ENCODE results near the gene LGALS3BP.

The LGALS3BP gene

DNA sequence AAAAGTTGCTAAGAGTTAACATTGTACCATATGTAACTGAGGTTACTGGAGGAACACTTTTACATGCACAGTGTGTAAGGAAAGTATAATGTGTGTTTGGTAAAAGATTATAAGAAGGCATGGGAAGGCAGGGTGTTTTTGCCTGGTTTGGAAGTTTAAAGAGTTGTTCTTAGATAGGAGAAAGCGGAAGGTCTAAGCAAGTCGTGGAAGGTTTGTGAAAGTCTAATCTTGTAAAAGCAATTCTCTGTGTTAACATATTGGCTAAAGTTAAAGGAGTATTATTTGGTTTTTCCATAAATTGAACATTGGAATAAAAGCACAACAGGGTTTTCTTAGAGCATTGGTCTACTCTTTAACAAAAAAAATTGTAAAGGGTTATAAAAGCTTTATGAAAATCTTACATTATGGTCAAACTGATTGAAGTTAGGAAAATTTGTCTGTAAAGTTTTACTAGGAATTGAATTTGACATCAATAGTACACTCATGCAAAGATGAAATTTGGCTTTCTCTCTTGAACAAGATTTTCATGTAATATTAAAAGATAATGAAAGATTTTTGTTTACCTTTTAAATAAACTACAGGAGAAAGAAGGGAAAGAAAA is 34.5 kb upstream of the LGALS3BP start:
- no peak for DNase-seq

GRCh38 chr17:79012563-79013134 is 32.9 kb upstream of the LGALS3BP start:
- DNase-seq, result no peak

DNA sequence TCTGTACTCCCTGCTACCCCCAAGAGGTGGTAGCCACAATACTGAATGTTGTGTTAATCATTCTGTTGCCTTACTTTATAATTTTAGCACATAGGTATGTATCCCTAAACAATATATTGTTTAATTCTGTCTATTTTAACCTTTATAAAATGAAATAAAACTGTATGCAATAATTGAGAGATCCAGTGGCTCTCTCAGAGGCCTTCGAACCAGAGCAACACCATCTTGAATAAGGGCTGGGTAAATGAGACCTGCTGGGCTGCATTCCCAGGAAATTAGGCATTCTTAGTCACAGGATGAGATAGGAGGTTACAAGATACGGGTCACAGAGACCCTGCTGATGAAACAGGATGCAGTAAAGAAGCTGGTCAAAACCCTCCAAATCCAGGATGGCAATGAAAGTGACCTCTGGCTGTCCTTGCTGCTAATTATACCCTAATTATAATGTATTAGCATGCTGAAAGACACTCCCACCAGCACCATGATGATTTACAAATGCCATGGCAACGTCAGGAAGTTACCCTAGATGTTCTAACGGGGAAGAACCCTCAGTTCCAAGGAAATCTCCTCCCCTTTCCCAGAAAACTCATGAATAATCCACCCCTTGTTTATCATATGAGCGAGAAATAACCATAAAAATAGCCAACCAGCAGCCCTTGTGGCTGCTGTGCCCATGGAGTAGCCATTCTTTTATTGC is 31.9 kb upstream of the LGALS3BP start:
- no peak for DNase-seq

- no peak for DNase-seq
Measured at GRCh38 chr17:79010304-79010646, 30.6 kb upstream of the LGALS3BP start.

GRCh38 chr17:79009397-79010303 is 29.9 kb upstream of the LGALS3BP start, which contains the start of gene CANT1:
TSS of gene CANT1 (minus strand) at chr17:79009764. CDS start at chr17:78997622, 12,142 bp downstream.
- DNase-seq, result peak; percentile 25 to 33

DNA sequence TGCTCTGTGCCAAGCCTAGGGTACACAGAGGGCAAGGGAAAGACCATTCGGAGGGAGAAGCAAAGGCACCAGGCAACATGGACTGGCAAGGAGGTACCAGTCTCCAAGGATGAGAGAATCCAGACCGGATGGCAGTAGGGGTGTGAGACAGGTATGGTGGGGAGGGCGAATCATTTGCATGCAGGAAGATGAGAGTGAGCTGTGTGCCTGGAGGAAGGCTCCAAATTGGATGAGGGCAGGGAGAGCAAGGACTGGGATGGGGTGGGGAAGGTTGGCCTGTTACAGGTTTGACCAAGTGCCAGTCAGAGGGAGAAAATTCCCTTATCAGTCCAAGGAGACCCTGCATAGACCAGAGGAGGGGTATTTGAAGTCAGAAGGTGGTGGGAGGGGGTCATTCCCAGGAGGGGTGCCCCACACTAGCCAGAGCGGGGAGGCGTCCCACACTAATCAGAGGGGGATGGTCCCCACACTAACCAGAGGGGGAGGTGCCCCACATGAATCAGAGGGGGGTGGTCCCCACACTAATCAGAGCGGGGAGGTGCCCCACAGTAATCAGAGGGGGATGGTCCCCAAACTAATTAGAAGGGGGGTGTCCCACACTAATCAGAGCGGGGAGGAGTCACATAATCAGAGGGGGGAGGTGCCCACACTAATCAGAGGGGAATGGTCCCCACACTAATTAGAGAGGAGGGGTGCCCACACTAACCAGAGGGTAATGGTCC is 29.1 kb upstream of the LGALS3BP start:
- no peak for DNase-seq

DNA sequence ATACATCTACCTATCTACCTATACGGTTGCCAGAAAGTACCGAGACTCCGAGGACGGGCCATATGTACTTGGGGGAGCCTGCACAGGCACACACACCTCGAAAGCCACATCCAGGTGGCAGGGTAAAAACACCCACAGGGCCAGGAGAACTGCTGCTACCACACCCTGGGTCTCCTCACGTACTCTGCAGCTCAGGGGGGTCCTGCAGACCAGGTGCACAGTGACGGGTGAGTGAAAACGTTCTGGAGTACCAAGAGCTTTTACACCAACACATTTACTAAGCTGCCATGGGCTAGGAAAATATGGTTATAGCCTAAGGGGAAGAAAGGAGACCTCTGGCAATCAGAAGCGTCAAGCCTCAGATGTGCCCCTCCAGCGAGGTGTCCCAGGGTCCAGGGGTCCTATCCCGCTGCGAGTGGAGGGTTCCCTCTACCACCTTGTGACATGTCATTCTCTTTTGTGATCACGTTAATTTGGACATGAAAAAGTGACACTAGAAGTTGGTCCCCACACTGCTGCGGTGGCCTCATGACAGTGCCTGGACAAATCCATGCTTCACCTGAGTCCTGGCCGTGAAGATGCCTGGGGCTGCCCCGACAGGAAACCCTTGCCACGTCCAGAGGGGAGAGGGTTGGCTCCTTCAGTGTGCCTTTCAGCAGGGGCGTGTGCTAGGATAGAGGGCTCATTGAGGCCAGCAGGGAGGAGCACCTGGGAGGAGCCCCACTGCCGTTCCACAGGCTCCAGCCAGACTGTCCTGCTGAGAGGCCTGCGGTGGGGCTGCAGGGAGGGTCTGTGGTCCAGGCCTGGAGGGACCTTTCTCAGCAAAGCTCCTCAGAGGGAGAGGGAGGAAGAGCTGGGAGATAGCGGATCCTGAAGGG is 28.0 kb upstream of the LGALS3BP start:
- no peak for DNase-seq

DNA sequence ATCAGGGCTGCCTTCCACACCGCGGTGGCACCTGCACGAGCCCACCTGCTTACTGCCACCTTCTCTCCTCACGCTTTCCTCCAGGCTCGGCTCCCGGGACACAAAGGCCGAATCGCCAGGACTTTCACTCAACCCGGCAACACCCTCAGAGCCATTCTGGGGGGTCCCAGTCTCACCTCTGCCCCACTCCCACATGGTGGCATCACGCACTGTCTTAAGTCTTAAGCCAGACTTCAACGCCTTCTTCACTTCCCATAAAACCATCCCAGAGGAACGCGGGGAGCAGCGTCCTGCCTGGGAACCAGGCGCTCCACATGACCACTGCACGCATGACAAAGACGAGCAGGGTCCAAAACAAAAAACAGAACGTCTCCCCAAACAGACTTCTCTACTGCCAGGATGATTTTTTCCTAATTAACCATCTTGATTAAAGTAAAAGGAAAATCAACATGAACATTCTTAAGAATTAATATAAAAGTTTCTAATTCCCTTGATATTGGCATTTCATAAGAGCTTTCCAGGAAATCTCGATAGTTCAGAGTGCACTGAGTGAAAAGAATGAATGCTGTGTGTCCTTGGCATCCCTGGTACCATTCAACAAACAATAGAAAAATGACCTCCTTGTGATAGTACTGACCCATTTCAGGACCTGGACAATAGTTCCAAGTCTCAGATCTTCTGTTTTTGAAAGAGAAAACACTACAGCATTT is 27.2 kb upstream of the LGALS3BP start:
- no peak for DNase-seq

DNA sequence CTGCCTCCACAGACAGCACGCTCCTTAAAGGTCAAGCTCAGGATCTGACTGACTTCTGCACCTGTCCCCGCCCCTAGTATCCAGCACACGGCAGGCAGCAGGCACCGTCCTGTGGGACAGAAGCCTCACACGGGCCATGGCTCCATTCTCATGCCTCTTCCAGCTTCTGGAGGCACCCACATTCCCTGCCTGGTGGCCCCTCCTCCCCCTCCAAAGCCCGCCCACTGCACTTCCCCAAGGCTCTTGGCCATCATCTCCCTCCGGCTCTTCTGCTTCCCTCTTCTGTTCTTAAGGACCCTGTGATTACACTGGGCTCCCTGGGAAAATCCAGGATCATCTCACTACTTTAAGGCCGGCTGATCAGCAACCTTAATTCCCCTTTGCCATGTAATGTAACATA is 26.3 kb upstream of the LGALS3BP start:
- DNase-seq, result no peak

GRCh38 chr17:79005063-79005861 is 25.5 kb upstream of the LGALS3BP start:
- peak; percentile 63 to 89 for DNase-seq

GRCh38 chr17:79003661-79004411 is 24.1 kb upstream of the LGALS3BP start:
- no peak for DNase-seq

DNA sequence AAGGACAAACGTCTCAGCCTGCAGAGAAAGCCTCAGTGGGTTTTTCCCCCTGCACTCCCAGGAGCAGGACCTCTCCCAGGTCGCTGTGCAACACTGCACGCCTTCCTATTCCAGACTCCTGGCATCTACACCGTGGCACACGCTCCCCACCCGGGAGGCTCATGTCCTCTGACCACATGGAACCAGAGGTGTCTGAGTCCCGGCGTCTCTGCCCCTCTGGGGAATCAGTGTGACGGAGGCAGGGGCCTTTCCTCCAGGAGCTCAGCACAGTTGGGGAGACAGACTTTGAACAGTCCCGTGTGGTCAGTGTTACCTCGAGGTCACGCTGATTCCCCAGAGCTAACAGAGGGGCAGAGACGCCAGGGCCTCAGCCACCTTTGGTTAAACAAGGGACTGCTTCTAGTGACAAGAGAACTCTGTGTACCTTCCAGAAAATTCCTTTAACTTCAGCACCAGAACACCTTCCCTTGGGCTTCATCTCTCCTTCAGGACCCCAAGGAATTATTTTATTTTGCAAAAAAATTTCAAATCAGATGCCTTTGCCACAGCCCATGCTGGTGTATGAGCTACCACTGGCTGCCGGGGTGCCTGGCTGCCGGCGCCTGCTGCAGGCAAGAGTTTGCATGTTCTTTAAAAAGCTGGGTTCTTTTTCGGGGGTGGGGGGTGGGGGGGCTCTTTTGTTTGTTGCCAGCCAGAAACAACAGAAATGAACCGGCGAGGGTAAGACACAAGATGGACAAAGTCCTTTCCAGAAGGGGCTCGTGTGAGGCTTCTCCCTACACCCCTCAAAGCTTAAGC is 23.3 kb upstream of the LGALS3BP start:
- no peak for DNase-seq

DNA sequence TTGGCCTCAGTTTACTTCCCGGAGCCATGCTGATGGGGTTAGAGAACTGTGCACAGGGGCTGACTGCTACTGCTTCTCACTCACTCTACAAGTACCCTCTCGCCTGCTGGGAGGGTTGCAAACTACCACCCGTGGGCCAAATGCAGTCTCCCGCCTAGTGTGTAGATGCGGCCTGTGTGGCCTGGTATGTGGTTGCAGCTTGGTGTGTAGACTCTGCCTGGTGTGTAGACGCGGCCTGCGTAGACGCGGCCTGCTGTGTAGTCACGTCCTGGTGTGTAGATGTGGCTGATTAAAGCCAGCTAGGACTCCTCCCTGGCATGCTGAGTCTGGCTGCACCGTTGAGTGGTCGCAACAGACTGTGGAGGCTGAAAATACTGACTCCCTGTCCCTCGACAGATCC is 22.6 kb upstream of the LGALS3BP start:
- no peak for DNase-seq

GRCh38 chr17:79001190-79002020 is 21.7 kb upstream of the LGALS3BP start:
- DNase-seq, result peak in 1 of 2 experiments; percentile 28

GRCh38 chr17:79000396-79001189 is 20.9 kb upstream of the LGALS3BP start:
- DNase-seq, result no peak

GRCh38 chr17:78999947-79000395 is 20.2 kb upstream of the LGALS3BP start:
- DNase-seq, result no peak

Measured in NCI-H187 (cell line).